HFF-Myc (cell line): ENCODE results near the gene MAN2A1.
A peak's percentile ranks its signal among the peaks of the same experiment; 100 is the strongest.

ENCODE experiments used
- DNase-seq: peaks from one replicate; pipeline ENCODE4 v3.0.0-alpha.2; 2011; ENCODE audit warnings: low read depth; ENCODE audit errors: extremely low read depth
- H3K4me3 ChIP-seq: replicated peaks from 2 replicates; pipeline ENCODE4 v1.5.1; 2011; ENCODE audit warnings: low read depth, mild to moderate bottlenecking, control low read depth, low read length
- CTCF ChIP-seq: IDR thresholded peaks from 2 replicates; pipeline ENCODE4 v1.5.1; 2012; ENCODE audit warnings: mild to moderate bottlenecking, low read depth, low read length, control low read depth; ENCODE audit errors: missing control alignments

MAN2A1 gene

GRCh38 chr5:109678447-109678846 is 11.3 kb upstream of the MAN2A1 start:
- no peak overlapping the region for H3K4me3 ChIP-seq
- DNase-seq, result no peak
- TF ChIP-seq CTCF, result no peak

GRCh38 chr5:109681763-109682162 is 8.0 kb upstream of the MAN2A1 start:
- H3K4me3 ChIP-seq, result no peak overlapping the region
- no peak for TF ChIP-seq CTCF
- no peak for DNase-seq

GRCh38 chr5:109682383-109682782 is 7.3 kb upstream of the MAN2A1 start:
- no peak for DNase-seq
- TF ChIP-seq CTCF, result no peak
- no peak overlapping the region for H3K4me3 ChIP-seq

- H3K4me3 ChIP-seq, result no peak overlapping the region
- no peak for TF ChIP-seq CTCF
- DNase-seq, result no peak
These were observed 3.8 kb upstream of the MAN2A1 start for GRCh38 chr5:109685916-109686315.

- H3K4me3 ChIP-seq, result peak overlapping the region; percentile 59
- peak; percentile 55 for TF ChIP-seq CTCF
- DNase-seq, result no peak
These were observed 1.1 kb upstream of the MAN2A1 start for GRCh38 chr5:109688630-109688969.

- TF ChIP-seq CTCF, result no peak
- DNase-seq, result no peak
- H3K4me3 ChIP-seq, result peak overlapping the region; percentile 59
These were observed 572 bp upstream of the MAN2A1 start for GRCh38 chr5:109688970-109689739.

- H3K4me3 ChIP-seq, result peak overlapping the region; percentile 59
- no peak for DNase-seq
- no peak for TF ChIP-seq CTCF
These were observed 681 bp downstream of the MAN2A1 start for GRCh38 chr5:109690242-109690974.
